NCI-H774 (cell line): ENCODE data around the gene AKAP12.

ENCODE experiments used
- DNase-seq: peaks from one replicate; lab custom pipeline; 2025; lab: John Stamatoyannopoulos, UW

Gene AKAP12

GRCh38 chr6:151284548-151285017 is 44.8 kb downstream of the AKAP12 start:
- no peak for DNase-seq

GRCh38 chr6:151285122-151285521 is 45.4 kb downstream of the AKAP12 start:
- no peak for DNase-seq

- DNase-seq = no peak
These were observed 46.4 kb downstream of the AKAP12 start for GRCh38 chr6:151286214-151286613.

- no peak for DNase-seq
These were observed 49.1 kb downstream of the AKAP12 start for GRCh38 chr6:151288712-151289398.

DNA sequence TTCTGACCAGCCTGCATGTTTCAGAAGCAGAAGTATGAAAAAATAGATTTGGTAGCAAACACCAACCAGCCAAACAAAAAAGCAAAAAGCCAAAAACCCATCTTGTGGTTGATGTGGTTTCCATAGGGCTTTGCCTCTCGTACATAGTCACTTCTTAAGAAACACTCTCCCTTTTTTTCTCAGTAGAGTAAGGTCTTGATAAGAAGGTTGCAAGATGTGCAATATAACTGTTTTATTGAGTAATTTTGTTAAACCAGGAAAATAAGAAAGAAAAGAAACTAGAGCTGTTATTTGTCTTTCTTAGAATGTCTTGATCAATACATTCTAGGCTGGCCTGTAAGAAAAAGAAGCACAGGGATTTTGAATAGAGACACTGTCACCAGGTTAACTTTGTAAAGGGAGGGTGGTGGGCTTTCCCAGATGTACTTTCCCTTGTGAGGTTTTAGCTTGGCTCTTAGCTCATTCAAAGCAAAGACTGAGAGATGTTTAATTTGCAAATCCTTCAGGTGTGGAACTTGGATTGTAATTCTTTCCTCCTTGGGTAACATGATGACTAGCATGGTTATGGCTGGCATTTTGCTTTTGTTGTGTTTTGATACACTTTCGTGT is 49.7 kb downstream of the AKAP12 start:
- DNase-seq = no peak

- DNase-seq = no peak
These were observed 51.3 kb downstream of the AKAP12 start for GRCh38 chr6:151290877-151291721.

DNA sequence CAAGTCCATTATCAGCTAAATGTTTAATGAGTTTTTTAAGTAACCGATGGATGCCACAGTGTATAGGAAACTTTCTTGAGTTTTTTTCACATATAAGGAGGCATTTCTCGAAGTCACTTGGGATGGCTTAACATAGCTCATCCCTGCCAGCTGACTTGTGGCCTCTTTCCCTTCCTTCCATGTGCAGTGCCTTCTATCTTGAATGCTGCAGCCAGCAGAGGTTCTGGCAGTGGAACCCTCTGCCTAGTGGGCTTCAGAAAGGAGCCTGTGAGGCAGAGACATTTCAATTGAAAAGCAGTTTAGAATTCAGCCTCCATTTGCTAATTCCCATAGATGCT is 51.9 kb downstream of the AKAP12 start:
- DNase-seq = no peak

DNA sequence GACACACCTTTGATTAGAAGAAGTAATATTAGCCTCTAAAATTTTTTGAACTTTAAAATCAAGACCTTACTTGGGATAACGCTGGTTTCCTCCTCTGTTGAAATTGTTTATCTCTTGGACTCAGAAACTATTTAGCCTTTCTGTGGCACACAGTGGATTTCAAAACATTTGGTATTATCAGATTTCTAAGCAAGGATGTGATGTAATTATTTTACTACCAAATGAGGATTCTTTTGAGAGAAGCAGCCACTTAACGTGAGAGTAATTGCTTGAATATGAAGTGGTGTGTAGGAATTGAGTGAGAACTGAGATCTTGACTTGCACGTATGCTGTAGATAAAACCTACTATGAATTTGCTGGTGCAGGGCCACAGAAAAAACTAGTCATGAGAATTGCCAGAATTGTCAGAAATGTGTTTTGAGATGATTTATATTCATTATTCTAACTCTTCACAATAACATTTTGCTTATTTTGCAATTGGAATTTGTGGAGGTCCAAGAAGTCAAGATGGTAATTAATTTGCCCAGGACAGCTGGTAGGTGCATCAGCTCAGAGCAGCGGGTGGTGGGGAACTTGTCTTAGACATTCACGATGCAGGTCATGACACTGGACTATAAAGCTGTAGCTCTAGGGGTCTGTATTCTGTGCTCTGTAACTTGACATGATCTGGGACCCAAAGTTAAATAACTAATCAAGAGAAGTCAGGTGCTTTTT is 53.4 kb downstream of the AKAP12 start:
- no peak for DNase-seq

- DNase-seq = no peak
These were observed 53.9 kb downstream of the AKAP12 start for GRCh38 chr6:151293688-151294016.

DNA sequence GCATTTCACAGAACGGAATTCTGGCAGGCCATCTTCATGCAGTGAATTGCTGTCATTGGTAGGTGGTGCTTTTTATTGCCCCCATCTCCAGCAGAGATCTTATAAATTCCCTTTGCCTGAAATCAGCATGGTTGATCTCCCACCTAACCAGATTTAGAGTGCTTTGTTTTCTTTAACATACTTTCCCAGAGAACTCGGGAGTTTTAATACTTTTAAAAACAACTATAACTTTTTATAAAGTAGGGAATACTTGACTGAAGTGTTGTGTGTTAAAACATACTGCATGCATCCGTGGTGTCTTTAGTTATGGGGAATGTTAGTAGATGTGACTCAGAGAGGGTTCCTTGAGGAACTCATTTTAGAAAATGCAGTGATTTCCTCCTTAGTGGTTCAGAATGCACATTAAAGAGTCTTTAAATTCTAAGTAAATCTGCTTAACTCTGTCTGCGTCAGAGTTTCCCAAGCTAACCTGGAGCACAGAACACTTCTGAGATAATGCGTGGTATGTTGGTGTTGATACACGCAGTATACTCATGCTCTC is 54.9 kb downstream of the AKAP12 start:
- no peak for DNase-seq

- DNase-seq = no peak
These were observed 58.1 kb downstream of the AKAP12 start for GRCh38 chr6:151297886-151298285.

GRCh38 chr6:151299011-151299410 is 59.2 kb downstream of the AKAP12 start:
- no peak for DNase-seq

DNA sequence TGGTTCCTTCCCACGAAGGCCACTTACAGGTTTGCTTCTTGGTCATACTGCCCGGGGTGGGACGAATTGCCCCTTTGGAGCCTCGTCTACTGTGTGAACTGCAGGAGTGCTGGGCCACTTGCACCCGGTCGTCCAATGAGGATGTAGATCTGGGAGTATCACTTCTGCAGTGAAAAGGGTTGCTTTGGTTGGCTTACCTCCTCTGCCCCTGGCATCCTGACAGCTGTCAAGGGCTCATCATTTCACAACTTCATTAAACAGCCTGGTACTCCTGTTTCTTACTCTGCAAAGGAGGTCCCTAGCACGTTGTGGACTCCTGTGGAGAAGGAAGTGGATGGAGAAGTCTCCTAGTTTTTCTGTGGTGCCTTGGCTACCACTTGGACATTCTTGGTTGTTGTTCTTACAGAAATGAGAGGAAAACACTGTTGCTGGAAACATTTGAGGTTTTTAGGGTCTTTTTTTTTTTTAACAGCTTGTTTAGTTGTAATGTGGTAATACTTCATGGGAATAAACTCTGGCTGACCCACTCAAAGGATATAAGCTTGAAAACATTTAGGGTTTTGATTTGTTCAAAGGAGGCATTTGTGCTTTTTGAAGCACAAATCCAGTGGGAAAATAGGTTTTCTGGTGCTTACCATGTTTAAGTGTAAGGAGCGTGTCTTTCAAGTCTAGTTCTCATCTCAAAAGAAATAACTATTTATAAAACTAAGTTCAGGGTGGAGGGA is 60.7 kb downstream of the AKAP12 start:
- DNase-seq = no peak

- DNase-seq = no peak
These were observed 61.8 kb downstream of the AKAP12 start for GRCh38 chr6:151301547-151301946.

DNA sequence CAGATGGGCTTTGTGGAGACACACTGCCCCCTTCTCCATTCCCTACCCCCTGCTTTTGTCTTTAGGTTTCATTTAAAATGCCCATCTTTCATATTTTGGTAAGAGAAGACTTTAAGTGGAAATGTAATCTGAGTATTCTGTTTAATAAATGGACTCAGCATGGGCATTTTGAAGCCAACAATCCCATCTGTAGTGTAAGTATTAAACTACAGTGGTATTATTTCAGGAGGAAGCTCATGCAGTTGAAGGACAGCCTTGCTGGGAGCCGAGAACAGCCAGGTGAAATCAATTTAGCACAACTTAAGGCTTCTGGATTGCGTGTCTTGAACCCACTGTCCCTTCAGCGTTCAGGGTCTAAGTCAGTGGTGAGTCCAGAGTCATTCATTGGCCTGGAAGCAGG is 63.5 kb downstream of the AKAP12 start:
- DNase-seq = no peak

GRCh38 chr6:151306269-151306783 is 66.6 kb downstream of the AKAP12 start:
- no peak for DNase-seq

DNA sequence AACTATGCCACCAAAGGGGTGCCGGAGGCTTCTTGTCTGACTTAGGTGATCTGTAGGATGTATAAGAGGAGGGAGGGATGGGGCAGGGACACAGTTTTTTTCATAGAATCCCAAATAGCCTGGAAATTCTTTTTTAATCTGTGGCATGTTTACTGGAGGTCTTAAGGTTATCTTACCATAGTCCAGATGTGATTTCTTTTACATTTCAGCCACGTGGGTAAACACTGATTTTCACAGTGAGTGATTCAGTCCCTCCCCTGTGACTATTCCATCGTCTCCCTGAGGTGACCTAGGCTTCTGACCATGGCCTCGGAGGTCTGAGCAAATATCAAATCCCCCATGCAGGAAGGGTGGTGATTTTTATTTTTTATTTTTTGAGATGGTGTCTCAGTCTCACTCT is 67.7 kb downstream of the AKAP12 start:
- no peak for DNase-seq

GRCh38 chr6:151309619-151310018 is 69.9 kb downstream of the AKAP12 start:
- no peak for DNase-seq

DNA sequence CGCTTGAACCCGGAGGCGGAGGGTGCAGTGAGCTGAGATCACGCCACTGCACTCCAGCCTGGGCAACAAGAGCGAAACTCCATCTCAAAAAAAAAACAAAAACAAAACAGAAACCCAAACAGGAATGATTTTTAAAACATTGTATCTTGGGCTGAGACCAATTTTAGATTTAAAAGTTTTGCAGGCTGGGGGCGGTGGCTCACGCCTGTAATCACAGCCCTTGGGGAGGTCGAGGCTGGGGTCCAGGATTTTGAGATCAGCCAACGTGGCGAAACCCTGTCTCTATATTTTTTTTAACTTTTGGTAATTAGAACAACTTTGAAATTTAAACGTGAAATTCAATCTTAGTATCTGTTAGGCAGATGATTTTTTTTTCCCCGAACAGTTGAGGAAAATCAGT is 70.5 kb downstream of the AKAP12 start:
- no peak for DNase-seq

- DNase-seq = no peak
These were observed 71.3 kb downstream of the AKAP12 start for GRCh38 chr6:151310852-151311767.
